GM19467 (cell line): ENCODE data around the gene TEX35.

ENCODE experiments used
- ATAC-seq: cut with Tn5 transposase; IDR thresholded peaks from one replicate; pipeline ENCODE4 v1.9.1; 2021; ENCODE audit warnings: mild to moderate bottlenecking, moderate library complexity; ENCODE audit not compliant: unreplicated experiment

Gene TEX35

GRCh38 chr1:178516110-178516509 is 3.2 kb downstream of the TEX35 start:
- no peak for ATAC-seq

- ATAC-seq, result no peak
These were observed 6.0 kb downstream of the TEX35 start for GRCh38 chr1:178518894-178519293.

- ATAC-seq, result no peak
These were observed 7.9 kb downstream of the TEX35 start for GRCh38 chr1:178520803-178521202.

- no peak for ATAC-seq
These were observed 8.3 kb downstream of the TEX35 start for GRCh38 chr1:178521241-178521640.

- no peak for ATAC-seq
These were observed 14.2 kb downstream of the TEX35 start for GRCh38 chr1:178527117-178527516.

GRCh38 chr1:178528228-178528952 is 15.5 kb downstream of the TEX35 start:
- no peak for ATAC-seq

GRCh38 chr1:178528953-178529335 is 16.0 kb downstream of the TEX35 start:
- no peak for ATAC-seq

- no peak for ATAC-seq
These were observed 16.6 kb downstream of the TEX35 start for GRCh38 chr1:178529364-178530036.

GRCh38 chr1:178530037-178530402 is 17.1 kb downstream of the TEX35 start:
- no peak for ATAC-seq

GRCh38 chr1:178530502-178530901 is 17.6 kb downstream of the TEX35 start:
- no peak for ATAC-seq

GRCh38 chr1:178531887-178532286 is 19.0 kb downstream of the TEX35 start:
- ATAC-seq, result no peak

GRCh38 chr1:178532392-178532791 is 19.5 kb downstream of the TEX35 start:
- ATAC-seq, result peak; percentile 78

GRCh38 chr1:178533121-178533946 is 20.4 kb downstream of the TEX35 start:
- ATAC-seq, result no peak

GRCh38 chr1:178534137-178534868 is 21.4 kb downstream of the TEX35 start:
- ATAC-seq, result no peak

GRCh38 chr1:178536329-178536728 is 23.4 kb downstream of the TEX35 start:
- no peak for ATAC-seq

GRCh38 chr1:178536844-178537371 is 24.0 kb downstream of the TEX35 start:
- no peak for ATAC-seq

GRCh38 chr1:178537382-178538090 is 24.6 kb downstream of the TEX35 start:
- ATAC-seq, result no peak

- no peak for ATAC-seq
These were observed 25.4 kb downstream of the TEX35 start for GRCh38 chr1:178538192-178538916.

GRCh38 chr1:178539291-178539690 is 26.4 kb downstream of the TEX35 start:
- no peak for ATAC-seq

GRCh38 chr1:178540204-178540603 is 27.3 kb downstream of the TEX35 start:
- ATAC-seq, result no peak
